SK-N-MC (cell line): ENCODE data around the gene WBP1L.

ENCODE experiments used
- DNase-seq: peaks from one replicate; pipeline ENCODE4 v3.0.0-alpha.2; 2011; ENCODE audit warnings: low read depth, low spot score
- H3K27ac ChIP-seq: fragments of 200-600 bp; sonication (generic); 2 replicates; pipeline ENCODE4 v1.5.1; 2016; ENCODE audit warnings: mixed run types
- H3K36me3 ChIP-seq: fragments of 200-600 bp; sonication (generic); 2 replicates; pipeline ENCODE4 v1.6.1; 2017; ENCODE audit warnings: antibody characterized with exemption, low read length, mixed read lengths; ENCODE audit not compliant: insufficient read depth
- H3K4me3 ChIP-seq: fragments of 200-600 bp; sonication (generic); 2 replicates; pipeline ENCODE4 v1.5.1; 2016
- H3K9ac ChIP-seq: fragments of 200-600 bp; sonication (generic); 2 replicates; pipeline ENCODE4 v1.8.0; 2017; ENCODE audit warnings: mixed run types, mixed read lengths; ENCODE audit not compliant: insufficient read length
- H3K9me3 ChIP-seq: fragments of 200-600 bp; sonication (generic); 2 replicates; pipeline ENCODE4 v1.6.1; 2017; ENCODE audit warnings: low read depth, mild to moderate bottlenecking, antibody characterized with exemption, low read length, moderate library complexity, mixed read lengths
- EZH2 ChIP-seq: fragments of 200-600 bp; sonication (generic); IDR thresholded peaks from one replicate; pipeline ENCODE4 v1.6.1; 2017; ENCODE audit warnings: antibody characterized with exemption
- FOXP2 ChIP-seq: optimal IDR thresholded peaks from 2 replicates; pipeline ENCODE3; 2011; ENCODE audit warnings: mild to moderate bottlenecking, moderate library complexity; ENCODE audit not compliant: insufficient read depth; ENCODE audit errors: extremely low read length, control extremely low read depth
- POLR2AphosphoS5 ChIP-seq: IDR thresholded peaks from 2 replicates; pipeline ENCODE4 v1.6.1; 2012; ENCODE audit warnings: mild to moderate bottlenecking, low read depth, low read length, borderline replicate concordance

The WBP1L gene

GRCh38 chr10:102795453-102796406 lies 52.0 kb downstream of the WBP1L start:
- Histone ChIP-seq H3K36me3 (no peaks in the 10 kb centered on the region; the same call in 1 of the 2 replicates), H3K9ac (no peak overlapping the region), H3K27ac (no peak overlapping the region), H3K4me3 (no peak overlapping the region), H3K9me3 (no peaks in the 10 kb centered on the region)
- TF ChIP-seq EZH2 (no peak), FOXP2 (no peak), POLR2AphosphoS5 (no peak)
- no peak for DNase-seq

DNA sequence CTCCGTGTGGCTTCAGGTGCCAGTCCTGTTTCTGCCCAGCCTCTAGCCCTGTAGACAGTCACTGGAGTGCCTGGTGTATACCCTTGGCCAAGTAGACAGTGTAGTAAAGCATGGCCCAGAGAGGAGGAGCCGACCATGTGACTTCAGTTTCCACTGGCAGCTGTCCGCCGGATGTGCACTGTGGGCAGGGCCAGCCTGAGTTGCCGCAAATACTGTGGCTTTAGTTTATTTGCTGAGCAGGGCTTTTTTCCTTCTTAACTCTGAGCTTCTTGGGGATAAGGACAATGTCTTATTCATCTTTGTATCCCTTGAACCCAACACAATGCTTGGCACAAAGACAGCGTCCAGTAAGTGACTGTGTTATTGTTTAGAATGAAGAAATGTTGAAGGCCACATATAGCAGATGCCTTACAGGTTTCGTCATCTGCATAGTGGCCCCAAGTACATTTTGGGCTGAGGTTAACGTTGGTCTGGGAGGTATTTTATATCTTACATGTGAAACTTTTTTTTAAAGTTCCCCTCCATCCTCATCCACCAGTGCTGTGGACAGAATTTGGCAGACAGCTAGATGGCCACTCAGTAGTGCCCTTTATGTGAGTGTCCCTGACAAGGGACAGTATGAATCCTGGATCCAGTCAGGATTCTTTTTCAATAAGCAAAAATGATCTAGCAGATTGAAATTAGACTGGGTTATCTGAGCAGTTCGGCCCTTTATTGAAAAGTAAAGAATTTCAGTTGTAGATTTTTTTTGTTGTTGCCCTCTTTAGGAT lies 52.8 kb downstream of the WBP1L start:
- Histone ChIP-seq H3K27ac (no peak overlapping the region), H3K36me3 (no peaks in the 10 kb centered on the region; the same call in 1 of the 2 replicates), H3K9ac (no peak overlapping the region), H3K9me3 (no peaks in the 10 kb centered on the region), H3K4me3 (no peak overlapping the region)
- TF ChIP-seq EZH2 (no peak), FOXP2 (no peak), POLR2AphosphoS5 (no peak)
- no peak for DNase-seq

DNA sequence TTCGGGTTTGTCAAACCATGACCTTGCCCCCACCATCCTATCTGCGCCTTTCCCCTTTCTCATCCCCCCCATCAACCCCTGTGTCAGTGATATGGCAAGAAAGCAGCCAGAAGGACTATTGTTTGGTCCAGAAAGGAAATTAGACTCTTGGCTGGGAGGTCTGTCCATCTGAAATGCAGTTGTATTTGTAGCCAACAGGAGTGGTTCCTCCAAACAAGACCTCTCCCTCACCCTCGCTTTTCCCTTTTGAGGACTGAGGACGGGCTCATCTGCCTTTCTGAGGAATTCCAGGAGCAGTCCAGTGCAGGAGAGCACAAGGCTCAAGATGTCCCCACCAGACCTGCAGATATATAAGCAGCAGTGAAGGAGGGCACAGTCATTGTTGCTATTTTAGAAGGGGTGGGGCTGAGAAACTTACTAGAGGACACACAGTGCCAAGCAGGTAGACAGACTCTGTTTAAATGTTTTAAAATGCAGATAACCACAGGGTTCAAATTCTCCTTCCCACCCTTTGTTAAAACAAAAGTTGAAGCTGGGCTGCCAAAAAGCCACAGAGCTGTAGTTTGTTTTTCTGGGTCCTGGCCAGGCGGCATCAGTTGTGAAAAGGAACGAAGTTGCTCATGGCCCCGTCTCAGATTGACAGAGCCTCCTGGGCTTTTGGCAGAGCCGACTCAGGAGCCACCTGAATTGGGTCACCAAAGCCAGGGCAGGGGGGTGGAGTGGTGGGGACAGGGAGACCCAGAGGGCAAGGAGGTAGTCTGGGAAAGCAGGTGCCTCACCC lies 56.1 kb downstream of the WBP1L start:
- H3K36me3 ChIP-seq, result no peaks in the 10 kb centered on the region; the same call in 1 of the 2 replicates
- H3K27ac ChIP-seq, result peak overlapping the region; percentile 74
- no peak for TF ChIP-seq FOXP2
- TF ChIP-seq POLR2AphosphoS5, result no peak
- TF ChIP-seq EZH2, result no peak
- no peak overlapping the region for H3K9ac ChIP-seq
- no peak overlapping the region for H3K4me3 ChIP-seq
- H3K9me3 ChIP-seq, result no peaks in the 10 kb centered on the region
- no peak for DNase-seq

DNA sequence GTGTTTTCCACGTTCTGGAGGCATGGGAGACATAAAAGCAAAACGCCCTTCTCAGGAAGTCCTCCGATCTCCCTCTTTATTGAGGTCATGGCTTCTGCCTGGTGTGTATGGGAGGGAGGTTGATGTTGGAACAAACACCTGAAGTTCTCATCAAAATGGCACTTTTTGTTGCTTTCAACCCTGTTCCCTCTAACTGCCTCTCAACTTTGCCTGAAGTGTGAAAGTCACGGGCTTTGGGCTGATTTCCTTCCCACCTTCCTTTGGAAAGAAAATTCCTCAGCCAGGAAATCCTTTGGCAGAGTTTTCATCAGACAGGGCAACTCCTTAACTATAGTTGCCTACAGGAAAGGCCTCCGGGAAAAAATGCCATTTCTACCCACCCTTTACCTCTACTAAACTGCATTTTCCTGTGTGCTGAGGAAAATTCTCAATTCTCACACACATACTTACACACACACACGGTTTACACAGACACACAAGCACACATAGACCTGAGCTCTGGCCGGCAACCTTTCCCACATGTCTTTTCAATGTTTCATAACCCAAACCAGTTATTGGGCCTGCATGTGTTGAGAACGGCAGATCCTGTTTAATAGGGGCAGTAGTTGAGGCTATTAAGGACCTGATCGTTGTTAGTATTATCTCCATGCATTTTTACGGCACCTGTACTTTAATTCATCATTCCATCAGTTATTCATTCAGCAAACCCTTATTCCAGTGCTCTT lies 57.0 kb downstream of the WBP1L start:
- Histone ChIP-seq H3K9ac (no peak overlapping the region), H3K4me3 (no peak overlapping the region), H3K9me3 (no peaks in the 10 kb centered on the region), H3K27ac (peak overlapping the region; percentile 74), H3K36me3 (no peaks in the 10 kb centered on the region; the same call in 1 of the 2 replicates)
- TF ChIP-seq EZH2 (no peak), FOXP2 (no peak), POLR2AphosphoS5 (no peak)
- DNase-seq, result no peak

GRCh38 chr10:102801496-102801895 lies 57.7 kb downstream of the WBP1L start:
- H3K27ac ChIP-seq, result peak overlapping the region; percentile 74; the same call in 1 of the 2 replicates

DNA sequence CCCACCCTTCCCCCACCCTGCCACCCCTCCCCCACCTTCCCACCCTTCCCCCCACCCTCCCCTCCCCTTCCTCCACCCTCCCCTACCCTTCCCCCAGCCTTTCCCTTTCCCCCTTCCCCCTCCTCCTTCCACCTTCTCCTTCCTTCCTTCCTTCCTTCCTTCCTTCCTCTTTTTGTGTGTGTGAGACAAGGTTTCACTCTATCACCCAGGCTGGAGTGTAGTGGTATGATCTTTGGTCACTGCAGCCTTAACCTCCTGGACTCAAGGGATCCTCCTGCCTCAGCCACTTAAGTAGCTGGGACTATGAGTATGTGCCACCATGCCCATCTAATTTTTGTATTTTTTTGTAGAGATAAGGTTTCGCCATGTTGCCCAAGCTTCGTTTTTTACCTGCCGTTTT lies 58.2 kb downstream of the WBP1L start:
- Histone ChIP-seq H3K9me3 (no peaks in the 10 kb centered on the region), H3K27ac (peak overlapping the region; percentile 9; the same call in 1 of the 2 replicates), H3K4me3 (no peak overlapping the region), H3K9ac (no peak overlapping the region), H3K36me3 (no peaks in the 10 kb centered on the region; the same call in 1 of the 2 replicates)
- no peak for DNase-seq
- TF ChIP-seq POLR2AphosphoS5, result no peak

More at GRCh38 chr10:102801496-102801895, 57.7 kb downstream of the WBP1L start:
- no peaks in the 10 kb centered on the region; the same call in 1 of the 2 replicates for H3K36me3 ChIP-seq
- no peaks in the 10 kb centered on the region for H3K9me3 ChIP-seq
- DNase-seq, result no peak
- H3K4me3 ChIP-seq, result no peak overlapping the region
- no peak overlapping the region for H3K9ac ChIP-seq
- TF ChIP-seq EZH2 (no peak), POLR2AphosphoS5 (no peak), FOXP2 (no peak)

- no peak for DNase-seq
- Histone ChIP-seq H3K4me3 (no peak overlapping the region), H3K36me3 (no peaks in the 10 kb centered on the region; the same call in 1 of the 2 replicates), H3K9ac (no peak overlapping the region), H3K27ac (no peak overlapping the region), H3K9me3 (no peaks in the 10 kb centered on the region)
- TF ChIP-seq EZH2, result no peak
- no peak for TF ChIP-seq FOXP2
- no peak for TF ChIP-seq POLR2AphosphoS5
These were observed 59.3 kb downstream of the WBP1L start for GRCh38 chr10:102802920-102803534.
